Activated CD8-positive, alpha-beta memory T cell treated with anti-CD3 and anti-CD28 coated beads for 48 hours (primary cell): Measurements from ENCODE around the gene MXI1.

Source experiments
- DNase-seq, 3 experiments: peaks; one replicate each; pipeline ENCODE4 v3.0.0-alpha.2; 2020; ENCODE audit warnings: low read depth in 2 of 3, low spot score in 2 of 3

MXI1 gene

DNA sequence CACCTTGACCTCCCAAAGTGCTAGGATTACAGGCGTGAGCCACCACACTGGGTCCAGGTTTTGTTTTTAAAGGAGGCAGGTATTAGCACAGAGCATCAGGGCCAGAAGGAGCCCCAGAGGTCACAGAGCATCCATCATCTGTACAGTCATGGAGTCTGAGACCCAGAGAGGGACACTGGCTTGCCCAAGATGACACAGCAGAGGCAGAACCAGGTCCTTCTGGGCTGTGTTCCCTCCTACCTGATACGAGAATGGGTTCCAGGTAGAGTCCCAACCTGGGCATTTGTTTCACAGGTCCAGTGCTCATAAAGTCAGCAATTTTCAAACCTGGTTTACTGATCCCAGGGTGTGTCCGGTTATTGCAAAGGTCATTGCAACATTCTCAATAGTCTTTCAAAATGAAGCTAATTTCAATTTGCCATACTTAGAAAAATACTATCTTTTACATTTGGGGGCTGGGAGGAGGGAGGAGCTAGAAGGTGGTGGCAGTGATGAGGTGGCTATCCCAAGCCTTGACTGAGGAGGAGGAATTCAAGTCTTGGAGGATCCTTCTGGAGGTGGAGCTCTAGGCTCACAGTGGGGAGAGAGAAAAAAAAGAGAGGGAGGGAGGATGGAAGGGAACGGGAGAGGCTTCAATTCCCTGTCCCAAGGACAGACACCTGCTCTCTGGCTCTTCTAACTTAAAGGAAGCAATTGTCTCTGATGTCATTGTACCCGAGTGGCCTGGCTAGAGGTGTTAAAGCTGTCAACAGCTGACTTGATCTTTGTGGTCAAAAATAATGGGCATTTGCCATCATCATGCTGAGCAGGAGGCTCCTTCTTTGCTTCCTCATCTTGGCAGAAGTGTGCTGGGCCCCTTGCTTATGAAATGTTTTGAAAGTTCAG lies 8.1 kb downstream of the MXI1 start:
- DNase-seq = no peak

DNA sequence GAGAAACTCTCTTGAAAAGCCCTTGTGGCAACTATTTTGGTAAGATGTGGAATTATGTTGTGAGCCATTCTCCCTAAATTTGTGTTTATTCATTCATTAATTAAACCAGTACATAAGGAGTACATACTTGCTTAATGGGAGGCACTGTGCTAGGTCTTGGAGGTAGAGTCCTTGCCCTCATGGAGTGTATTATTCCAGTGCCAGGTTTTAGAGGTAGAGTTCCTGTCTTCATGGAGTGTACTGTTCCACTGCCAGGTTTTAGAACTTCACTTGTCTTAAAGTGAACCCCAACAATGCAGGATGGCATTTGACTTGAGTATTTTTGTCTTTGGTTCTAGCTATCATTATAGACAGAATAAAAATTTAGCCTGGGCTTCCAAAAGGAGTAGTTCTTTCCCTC lies 8.8 kb downstream of the MXI1 start:
- no peak for DNase-seq

DNA sequence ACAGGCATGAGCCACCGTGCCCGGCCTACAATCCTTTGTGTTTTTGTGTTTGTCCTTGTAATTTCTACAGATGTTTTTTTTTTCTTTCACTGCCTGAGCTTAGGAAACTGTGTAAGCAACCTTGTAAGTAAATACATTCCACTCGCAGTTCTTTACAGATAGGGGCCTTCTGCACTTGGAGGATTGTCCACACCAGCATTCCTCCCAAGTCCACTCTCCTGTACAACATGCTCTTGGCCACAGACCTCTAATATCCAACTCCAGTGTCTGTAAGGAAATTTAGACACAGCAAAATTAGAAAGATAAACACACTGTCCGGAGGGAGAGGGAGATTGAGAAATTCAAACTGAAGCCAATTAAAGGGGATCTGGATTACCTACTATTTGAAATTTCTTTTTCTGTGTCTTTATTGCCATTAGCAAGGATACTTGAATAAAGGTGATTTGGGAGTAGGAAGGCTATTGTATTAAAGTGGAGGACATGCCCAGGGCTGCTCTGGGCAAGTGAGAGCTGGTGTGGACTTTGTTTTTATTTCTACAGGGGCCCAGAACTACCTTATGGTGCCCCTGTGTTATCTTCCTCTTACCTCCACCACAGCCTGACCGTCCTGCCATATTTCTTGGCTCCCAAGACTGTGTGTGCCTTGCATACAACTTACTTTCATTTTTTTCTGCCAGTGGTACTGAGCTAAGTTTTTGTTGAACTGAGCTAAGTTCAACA lies 9.7 kb downstream of the MXI1 start:
- no peak for DNase-seq

DNA sequence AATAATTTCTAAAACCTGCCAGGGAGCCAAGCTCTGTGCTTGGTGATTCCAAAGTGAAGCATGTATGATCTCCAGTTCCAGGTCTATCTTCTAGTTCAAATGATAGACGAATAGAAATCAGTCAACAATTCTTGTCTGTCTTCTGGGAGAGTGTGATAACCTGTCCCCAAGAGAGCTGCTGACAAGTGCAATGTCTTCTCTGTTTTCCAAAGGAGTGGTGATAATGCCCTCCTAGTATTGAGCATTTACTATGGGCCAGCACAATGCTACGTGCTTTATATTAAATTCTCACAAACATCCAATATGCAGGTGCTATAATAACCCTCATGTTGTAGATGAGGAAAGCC lies 10.2 kb downstream of the MXI1 start:
- no peak for DNase-seq

DNA sequence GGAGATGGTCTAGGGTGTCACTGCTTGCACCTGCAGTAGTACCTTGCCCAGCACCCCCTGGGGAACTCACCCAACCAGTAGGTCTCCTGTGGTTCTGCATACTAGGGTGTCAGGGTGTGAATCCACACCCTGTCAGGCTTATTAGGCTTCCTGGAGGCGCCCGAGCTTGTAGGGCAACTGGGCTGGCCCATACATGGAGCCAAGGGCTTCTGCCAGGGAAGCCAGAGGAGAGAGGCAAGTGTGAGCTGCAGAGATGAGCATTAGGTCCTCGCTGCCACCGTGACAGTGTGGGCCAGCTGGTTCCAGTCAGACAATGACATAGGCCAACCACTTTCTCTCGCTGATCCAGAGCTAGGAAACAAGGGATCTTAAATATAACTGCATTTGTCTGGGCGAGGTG lies 11.2 kb downstream of the MXI1 start:
- DNase-seq = no peak

DNA sequence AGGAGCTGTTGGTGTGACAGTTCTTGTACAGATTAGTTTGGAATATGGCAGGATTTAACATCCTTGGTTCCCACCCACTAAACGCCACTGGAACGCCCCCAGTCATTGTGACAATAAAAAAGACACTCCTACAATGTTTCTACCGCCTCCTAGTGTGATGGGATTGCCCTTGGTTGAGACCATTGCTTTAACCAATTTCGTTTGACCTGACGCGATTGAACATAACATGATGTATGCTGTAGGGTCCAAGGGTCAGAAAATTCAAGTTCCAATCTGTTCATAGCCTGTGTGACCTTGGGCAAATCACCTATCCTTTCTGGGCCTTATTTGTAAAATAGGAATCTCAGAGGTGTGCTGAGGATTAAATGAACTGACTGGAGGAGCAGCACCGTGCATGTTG lies 12.5 kb downstream of the MXI1 start:
- no peak for DNase-seq

DNA sequence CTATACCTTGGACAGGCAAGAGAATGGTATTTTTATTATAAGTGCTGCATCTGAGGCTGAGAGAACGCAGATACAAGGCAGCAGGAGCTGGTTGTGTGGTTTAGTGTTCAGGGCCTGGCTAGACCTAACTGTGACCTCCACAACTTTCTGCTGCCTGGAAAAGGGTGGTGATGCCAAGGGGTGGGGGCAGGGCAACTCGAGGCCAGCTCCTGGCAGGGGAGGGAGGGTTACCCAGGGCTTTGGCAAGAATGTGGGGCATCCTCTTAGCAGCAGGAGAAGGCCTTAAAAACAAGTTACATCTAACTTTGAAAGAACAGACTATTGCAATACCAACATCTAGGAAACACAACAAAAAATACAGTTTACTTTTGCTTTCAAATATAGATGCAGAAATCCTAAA lies 13.0 kb downstream of the MXI1 start:
- DNase-seq = no peak

DNA sequence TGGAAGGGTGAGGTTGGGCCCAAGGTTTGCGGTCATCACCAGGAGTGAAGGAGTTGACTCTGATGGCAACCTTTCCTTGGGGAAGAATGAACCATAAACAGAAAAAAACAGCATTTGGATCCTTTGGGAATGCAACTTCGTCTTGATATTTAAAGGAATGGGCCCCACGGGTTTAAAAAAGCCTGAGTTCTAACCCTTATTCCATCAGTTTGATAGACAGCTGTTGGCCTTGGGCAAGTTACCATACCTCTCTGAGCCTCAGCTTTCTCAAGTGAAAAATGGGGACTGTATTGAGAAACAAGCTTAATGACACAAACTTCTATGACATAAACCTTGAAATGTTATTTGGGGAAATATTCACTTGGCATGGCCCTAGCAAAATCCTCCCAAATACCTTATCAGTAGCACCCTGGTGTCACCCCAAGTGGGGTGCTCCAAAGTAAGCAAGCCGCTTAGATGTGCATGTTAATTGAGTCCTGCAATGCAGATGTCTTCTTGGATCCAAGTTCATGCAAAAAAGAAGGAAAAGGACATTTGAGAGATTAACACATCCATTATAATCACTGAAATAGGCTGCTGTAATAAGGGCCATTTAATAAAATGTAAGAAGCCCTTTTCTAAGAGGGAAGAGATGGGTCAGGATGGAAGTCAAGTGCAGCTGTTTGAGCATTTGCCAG lies 13.8 kb downstream of the MXI1 start:
- DNase-seq = no peak

DNA sequence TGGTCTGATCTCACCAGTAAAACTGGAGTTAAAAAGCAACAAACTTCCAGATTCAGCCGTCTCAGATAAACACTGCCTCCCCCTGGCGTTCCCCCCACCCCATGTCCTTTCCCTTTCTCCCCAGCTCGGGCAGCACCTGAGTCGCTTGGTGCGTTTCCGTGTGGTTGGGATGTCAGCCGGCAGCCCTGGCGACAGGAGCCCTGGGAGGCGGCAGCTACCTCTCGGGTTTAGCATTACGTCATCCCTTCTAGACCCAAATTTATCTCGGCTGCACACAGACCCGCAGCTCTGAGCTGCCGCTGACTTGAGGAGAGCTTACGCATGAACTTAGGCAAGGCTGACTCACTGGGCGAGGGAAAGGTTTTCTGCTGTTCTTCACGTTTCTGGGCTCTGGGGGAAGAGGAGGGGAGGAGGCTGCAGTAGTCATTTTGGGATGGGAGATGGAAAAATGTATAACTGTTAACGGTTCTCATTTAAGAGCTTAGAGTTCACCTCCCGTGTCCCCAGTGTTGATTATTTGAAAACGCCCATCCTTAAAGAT lies 14.4 kb downstream of the MXI1 start:
- DNase-seq = peak in 1 of 3 experiments; percentile 42

DNA sequence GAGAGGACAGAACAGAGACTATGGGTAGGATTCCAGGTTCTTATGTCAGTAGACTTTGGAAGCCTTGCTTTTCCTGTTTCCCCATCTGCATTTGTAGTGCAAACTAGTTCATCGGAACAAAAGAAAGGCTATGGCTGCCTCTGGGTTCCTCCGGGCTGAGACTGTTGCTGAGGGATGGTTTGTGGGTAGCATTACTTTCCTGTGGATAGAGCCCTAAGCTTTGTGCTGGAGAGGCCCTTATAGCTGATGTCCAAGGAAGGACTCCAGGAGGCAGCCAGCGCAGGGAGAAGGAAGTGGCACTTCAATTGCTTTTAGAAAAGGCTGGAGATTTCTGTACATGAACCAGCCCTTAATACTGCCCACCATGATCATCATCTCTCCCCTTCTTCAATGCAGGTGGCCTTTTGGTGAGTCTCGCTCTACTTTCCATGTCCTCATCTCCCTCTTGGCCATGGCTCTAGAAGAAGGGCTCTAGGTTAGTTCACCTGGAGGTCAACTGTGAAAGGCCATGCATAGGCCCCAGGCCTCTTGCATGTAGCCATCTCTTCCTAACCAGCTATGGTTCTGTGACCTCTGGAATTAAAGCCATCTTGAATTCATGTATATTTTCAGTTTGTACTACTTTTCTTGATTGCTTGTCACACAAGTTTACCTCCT lies 15.4 kb downstream of the MXI1 start:
- no peak for DNase-seq

DNA sequence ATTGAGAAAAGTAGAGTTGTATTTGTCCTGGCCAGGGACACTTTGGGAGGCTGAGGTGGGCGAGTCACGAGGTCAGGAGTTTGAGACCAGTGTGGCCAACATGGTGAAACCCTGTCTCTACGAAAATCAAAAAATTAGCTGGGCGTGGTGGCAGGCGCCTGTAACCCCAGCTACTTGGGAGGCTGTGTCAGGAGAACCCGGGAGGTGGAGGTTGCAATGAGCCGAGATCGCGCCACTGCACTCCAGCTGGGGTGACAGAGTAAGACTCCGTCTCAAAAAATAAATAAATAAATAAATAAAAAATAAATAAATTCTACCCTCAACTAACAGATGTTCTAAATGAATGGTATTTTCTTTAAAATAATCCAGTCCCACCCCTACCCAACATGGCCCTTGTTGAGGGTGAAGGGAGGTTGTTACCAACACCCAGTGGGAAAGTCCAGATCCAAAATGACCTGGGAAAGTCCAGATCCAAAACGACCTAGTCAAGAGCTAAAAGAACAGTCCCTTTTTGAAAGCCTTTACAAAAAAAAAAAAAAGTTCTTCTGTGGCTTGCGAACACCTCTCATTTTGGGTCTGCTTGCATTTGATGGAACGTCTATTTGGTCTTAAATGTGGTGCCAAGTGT lies 16.0 kb downstream of the MXI1 start:
- DNase-seq = no peak

DNA sequence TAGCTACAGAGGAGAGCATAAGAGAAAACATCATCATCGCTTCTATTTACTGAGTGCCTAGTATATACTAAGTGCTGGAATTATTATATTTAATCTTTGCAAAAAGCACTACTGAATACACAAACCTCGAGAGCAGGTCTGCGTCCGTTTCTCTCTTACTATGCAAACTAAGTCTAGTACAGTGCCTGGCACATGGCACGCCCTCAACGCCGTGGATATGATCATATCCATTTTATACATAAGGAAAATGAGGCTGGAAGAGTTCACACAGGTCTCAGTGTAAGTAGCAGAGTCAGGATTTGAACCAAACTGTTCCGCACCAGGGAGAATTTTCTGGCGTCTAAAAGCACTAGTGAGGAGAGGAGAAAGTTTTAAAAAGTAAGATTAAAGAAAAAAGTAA lies 17.6 kb downstream of the MXI1 start:
- no peak for DNase-seq

DNA sequence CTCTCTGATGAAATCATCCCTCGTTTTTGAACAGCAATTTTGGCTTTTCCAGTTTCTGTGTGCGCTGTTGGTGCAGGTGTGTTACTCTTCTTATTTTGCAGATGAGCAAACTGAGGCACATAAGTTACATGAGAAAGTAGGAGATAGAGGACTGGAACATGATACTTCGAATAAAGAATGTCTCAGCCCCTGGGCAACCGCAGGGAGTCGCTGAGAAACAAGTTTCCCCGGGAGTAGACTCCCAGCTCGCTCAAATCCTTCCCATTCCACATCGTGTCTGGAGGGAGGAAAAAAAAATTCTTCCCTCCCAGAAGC lies 18.0 kb downstream of the MXI1 start:
- DNase-seq = no peak

DNA sequence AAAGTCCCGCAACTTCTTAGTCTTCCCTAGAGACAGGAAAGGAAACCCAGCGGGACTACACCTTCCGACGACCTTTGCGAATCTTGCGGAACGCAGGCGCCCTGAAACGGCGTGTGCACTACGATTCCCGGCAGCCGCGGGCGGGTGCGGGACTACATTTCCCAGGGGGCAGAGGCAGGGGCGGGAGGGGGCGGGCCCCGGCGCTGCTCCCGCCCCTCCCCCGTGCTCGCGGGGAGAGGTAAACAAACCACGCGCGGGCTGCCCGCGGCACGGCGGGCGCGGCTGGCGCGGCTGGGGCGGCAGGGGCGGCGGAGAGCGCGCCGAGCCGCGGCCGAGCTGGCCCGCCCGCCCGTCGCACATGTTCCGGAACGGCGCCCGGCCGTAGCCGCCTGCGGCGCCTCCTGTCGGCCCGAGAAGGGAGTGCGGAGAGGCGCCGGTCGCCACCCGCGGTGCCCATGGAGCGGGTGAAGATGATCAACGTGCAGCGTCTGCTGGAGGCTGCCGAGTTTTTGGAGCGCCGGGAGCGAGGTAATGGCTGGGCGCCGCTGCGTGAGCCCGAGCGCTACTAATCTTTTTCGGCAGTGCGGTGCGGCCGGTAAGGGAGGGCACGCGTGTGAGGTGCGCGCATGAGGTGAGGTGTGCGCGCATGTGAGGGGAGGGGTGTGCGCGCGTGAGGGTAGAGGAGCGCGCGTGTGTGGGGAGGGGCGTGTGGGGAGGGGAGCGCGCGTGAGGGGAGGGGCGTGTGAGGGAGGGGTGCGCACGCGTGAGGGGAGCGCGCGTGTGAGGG lies 18.5 kb downstream of the MXI1 start:
- peak in 2 of 3 experiments; percentile 64 to 69 for DNase-seq

DNA sequence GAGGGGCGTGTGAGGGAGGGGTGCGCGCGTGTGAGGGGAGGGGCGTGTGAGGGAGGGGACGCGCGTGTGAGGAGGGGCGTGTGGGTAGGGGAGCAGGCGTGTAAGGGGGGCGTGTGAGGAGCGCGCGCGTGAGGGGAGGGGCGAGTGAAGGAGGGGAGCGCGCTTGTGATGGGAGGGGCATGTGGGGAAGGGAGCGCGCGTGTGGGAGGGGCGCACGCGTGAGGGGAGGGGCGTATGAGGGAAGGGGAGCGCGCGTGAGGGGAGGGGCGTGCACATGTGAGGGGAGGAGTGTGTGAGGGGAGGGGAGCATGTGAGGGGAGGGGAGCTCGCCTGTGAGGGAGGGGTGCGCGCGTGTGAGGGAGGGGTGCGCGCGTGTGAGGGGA lies 19.1 kb downstream of the MXI1 start:
- DNase-seq = peak in 1 of 3 experiments; percentile 40

DNA sequence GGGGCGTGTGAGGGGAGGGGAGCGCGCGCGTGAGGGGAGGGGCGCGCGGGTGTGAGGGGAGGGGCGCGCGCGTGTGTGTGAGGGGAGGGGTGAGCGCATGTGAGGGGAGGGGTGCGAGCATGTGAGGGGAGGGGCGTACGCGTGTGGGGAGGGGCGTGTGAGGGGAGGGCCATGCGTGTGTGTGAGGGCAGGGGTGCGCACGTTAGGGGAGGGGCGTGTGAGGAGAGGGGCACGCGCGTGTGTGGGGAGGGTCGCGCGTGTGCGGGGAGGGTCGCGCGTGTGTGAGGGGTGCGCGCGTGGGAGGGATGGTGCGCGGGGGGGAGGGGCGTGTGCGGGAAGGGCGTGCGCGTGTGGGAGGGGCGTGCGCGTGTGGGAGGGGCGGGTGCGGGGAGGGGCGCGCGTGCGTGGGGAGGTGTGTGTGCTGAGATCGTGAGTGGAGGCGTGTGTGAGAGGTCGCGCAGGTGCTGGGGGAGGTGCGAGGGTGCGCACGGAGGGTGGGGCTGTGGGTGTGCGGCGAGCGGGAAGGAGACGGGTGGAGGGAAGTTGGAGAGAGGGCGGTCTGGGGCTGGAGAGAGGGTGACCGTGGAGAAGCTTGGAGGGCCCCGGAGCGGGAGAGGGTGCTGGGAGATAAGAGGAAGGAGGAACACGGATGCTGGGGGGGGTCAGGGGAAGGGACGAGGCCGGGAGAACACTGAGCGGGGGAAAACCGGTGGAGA lies 19.7 kb downstream of the MXI1 start:
- peak in 1 of 3 experiments; percentile 19 for DNase-seq

DNA sequence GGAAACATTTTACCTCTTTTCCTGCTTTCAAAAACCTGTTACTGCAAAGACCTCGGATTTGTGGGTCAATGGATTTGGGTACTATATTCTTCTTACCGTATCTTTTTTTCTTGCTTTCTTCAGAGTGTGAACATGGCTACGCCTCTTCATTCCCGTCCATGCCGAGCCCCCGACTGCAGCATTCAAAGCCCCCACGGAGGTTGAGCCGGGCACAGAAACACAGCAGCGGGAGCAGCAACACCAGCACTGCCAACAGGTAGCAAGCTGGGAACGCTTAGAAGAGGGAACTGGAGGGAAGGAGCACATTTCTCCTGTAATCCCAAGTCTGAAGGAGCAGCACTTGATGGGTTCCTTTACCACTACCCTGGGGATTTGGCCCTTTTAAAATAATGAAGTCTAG lies 20.7 kb downstream of the MXI1 start:
- no peak for DNase-seq

DNA sequence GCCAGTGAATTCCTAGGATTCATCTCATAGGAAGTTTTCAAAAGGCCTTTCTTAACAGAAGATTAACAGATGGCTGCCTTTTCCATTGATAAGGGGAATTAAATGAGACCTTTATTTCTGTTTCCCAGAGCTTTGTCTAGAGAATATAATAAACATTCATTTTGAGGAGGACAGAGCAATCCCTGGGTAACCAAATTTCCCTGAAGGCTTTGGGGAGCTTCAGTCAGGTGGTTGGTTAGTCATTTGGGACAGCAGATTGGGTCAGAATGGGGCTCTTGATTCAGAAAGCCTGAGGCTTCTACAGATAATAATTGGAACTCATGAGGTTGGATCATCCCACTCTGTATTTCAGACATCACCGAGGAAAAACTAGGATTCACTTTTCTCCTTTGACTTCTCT lies 21.8 kb downstream of the MXI1 start:
- no peak for DNase-seq

DNA sequence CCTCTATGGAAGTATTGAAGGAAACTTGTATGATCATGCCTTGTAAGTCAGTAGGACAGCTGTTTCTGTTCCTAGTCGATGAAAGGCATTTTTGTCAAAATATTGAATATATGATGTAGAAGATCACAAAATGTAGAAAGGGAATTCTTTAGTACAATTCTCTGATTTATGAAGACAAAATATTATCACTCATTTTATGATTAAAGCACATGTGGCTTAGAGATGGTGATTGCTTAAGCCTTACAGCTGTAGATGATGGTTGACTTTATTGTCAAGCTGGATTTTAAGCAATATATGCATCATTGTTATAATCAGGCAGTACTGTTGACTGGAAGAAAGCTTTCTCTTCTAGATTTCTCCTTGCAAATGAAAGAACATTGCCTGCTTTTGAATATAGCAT lies 26.4 kb downstream of the MXI1 start:
- DNase-seq = no peak
